SK-N-MC (cell line): Measurements from ENCODE around the gene WDR64.
"Not testable (repeated sequence)": the region's sequence is repeated elsewhere in the genome, so short reads cannot be mapped to it uniquely, and the experiment has no call there.

Experiments used
- DNase-seq: peaks from one replicate; pipeline ENCODE4 v3.0.0-alpha.2; 2011; ENCODE audit warnings: low read depth, low spot score
- H3K27ac ChIP-seq: fragments of 200-600 bp; sonication (generic); 2 replicates; pipeline ENCODE4 v1.5.1; 2016; ENCODE audit warnings: mixed run types
- H3K36me3 ChIP-seq: fragments of 200-600 bp; sonication (generic); 2 replicates; pipeline ENCODE4 v1.6.1; 2017; ENCODE audit warnings: antibody characterized with exemption, low read length, mixed read lengths; ENCODE audit not compliant: insufficient read depth
- H3K4me3 ChIP-seq: fragments of 200-600 bp; sonication (generic); 2 replicates; pipeline ENCODE4 v1.5.1; 2016
- H3K9ac ChIP-seq: fragments of 200-600 bp; sonication (generic); 2 replicates; pipeline ENCODE4 v1.8.0; 2017; ENCODE audit warnings: mixed run types, mixed read lengths; ENCODE audit not compliant: insufficient read length
- H3K9me3 ChIP-seq: fragments of 200-600 bp; sonication (generic); 2 replicates; pipeline ENCODE4 v1.6.1; 2017; ENCODE audit warnings: low read depth, mild to moderate bottlenecking, antibody characterized with exemption, low read length, moderate library complexity, mixed read lengths
- EZH2 ChIP-seq: fragments of 200-600 bp; sonication (generic); IDR thresholded peaks from one replicate; pipeline ENCODE4 v1.6.1; 2017; ENCODE audit warnings: antibody characterized with exemption
- FOXP2 ChIP-seq: optimal IDR thresholded peaks from 2 replicates; pipeline ENCODE3; 2011; ENCODE audit warnings: mild to moderate bottlenecking, moderate library complexity; ENCODE audit not compliant: insufficient read depth; ENCODE audit errors: extremely low read length, control extremely low read depth
- POLR2AphosphoS5 ChIP-seq: IDR thresholded peaks from 2 replicates; pipeline ENCODE4 v1.6.1; 2012; ENCODE audit warnings: mild to moderate bottlenecking, low read depth, low read length, borderline replicate concordance

Gene WDR64

GRCh38 chr1:241679404-241679803 is 27.3 kb downstream of the WDR64 start:
- TF ChIP-seq POLR2AphosphoS5 (no peak), FOXP2 (no peak), EZH2 (no peak)
- DNase-seq: no peak
- Histone ChIP-seq H3K27ac (peak overlapping the region; percentile 88), H3K36me3 (no peaks in the 10 kb centered on the region), H3K9ac (peak overlapping the region; percentile 23), H3K9me3 (no peaks in the 10 kb centered on the region), H3K4me3 (peak overlapping the region; percentile 54)

GRCh38 chr1:241679961-241680360 is 27.9 kb downstream of the WDR64 start:
- TF ChIP-seq POLR2AphosphoS5 (peak; percentile 61; the same call in 1 of the 2 replicates), FOXP2 (no peak)
- Histone ChIP-seq H3K27ac (peak overlapping the region; percentile 88), H3K36me3 (no peaks in the 10 kb centered on the region), H3K9ac (peak overlapping the region; percentile 23), H3K9me3 (no peaks in the 10 kb centered on the region), H3K4me3 (peak overlapping the region; percentile 54)
- DNase-seq: peak; percentile 86

- H3K36me3 ChIP-seq, H3K27ac ChIP-seq, DNase-seq, H3K4me3 ChIP-seq, H3K9me3 ChIP-seq, H3K9ac ChIP-seq: not testable (repeated sequence)
Measured at GRCh38 chr1:241681861-241682448, 29.9 kb downstream of the WDR64 start.

- no peak overlapping the region for H3K9ac ChIP-seq
- no peak for TF ChIP-seq FOXP2
- TF ChIP-seq EZH2: no peak
- no peak for TF ChIP-seq POLR2AphosphoS5
- no peak overlapping the region for H3K27ac ChIP-seq
- H3K36me3 ChIP-seq: no peaks in the 10 kb centered on the region
- no peak overlapping the region for H3K4me3 ChIP-seq
- DNase-seq: no peak
- H3K9me3 ChIP-seq: no peaks in the 10 kb centered on the region
Measured at GRCh38 chr1:241682921-241683320, 30.8 kb downstream of the WDR64 start.

- H3K9ac ChIP-seq: no peak overlapping the region
- no peak for DNase-seq
- TF ChIP-seq EZH2 (no peak), FOXP2 (no peak), POLR2AphosphoS5 (no peak)
Measured at GRCh38 chr1:241684108-241684507, 32.0 kb downstream of the WDR64 start.

GRCh38 chr1:241688940-241689368 is 36.9 kb downstream of the WDR64 start:
- no peak overlapping the region for H3K9ac ChIP-seq
- no peak for TF ChIP-seq FOXP2
- TF ChIP-seq EZH2: no peak
- no peak for TF ChIP-seq POLR2AphosphoS5
- H3K9me3 ChIP-seq: no peaks in the 10 kb centered on the region
- no peaks in the 10 kb centered on the region for H3K36me3 ChIP-seq
- no peak overlapping the region for H3K27ac ChIP-seq
- no peak overlapping the region for H3K4me3 ChIP-seq
- no peak for DNase-seq

More at GRCh38 chr1:241684108-241684507, 32.0 kb downstream of the WDR64 start:
- H3K9me3 ChIP-seq: no peaks in the 10 kb centered on the region
- no peak overlapping the region for H3K27ac ChIP-seq
- H3K36me3 ChIP-seq: no peaks in the 10 kb centered on the region
- H3K4me3 ChIP-seq: no peak overlapping the region

- Histone ChIP-seq H3K9me3 (no peaks in the 10 kb centered on the region), H3K36me3 (no peaks in the 10 kb centered on the region), H3K27ac (peak overlapping the region; percentile 35; the same call in 1 of the 2 replicates), H3K4me3 (no peak overlapping the region), H3K9ac (no peak overlapping the region)
- DNase-seq: no peak
- TF ChIP-seq POLR2AphosphoS5 (no peak), EZH2 (no peak), FOXP2 (no peak)
Measured at GRCh38 chr1:241695246-241696171, 43.4 kb downstream of the WDR64 start.

- no peak overlapping the region for H3K27ac ChIP-seq
- no peak overlapping the region for H3K9ac ChIP-seq
- H3K9me3 ChIP-seq: no peaks in the 10 kb centered on the region
- DNase-seq: no peak
- H3K4me3 ChIP-seq: no peak overlapping the region
- H3K36me3 ChIP-seq: no peaks in the 10 kb centered on the region
- TF ChIP-seq POLR2AphosphoS5 (no peak), FOXP2 (no peak), EZH2 (no peak)
Measured at GRCh38 chr1:241696172-241696814, 44.2 kb downstream of the WDR64 start.
